T-helper 9 cell (primary cell): ENCODE data around the gene LIX1.
"Not testable (repeated sequence)": the region's sequence is repeated elsewhere in the genome, so short reads cannot be mapped to it uniquely, and the experiment has no call there.

ENCODE experiments used
- DNase-seq: peaks from one replicate; pipeline ENCODE4 v3.0.0-alpha.2; 2020

Gene LIX1

DNA sequence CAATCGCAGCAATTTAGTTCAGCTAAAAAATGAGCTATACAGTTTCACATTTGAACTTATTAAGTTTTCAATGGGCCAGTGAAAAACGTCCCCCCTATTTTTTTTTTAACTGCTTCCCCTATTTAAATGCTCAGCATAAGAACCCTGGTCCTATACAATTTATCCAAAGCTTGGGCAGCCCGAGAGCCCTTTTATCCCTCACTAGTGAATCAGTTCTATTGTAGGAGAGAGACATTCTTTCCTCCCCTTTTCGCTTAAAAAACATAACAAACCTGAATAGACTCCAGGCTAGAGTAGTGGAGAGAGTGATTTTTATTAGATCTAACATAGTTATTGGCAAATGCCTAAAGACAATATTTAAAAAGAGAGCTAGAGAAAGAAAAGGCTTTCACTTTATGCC, 1.4 kb downstream of the LIX1 start:
- no peak for DNase-seq

DNA sequence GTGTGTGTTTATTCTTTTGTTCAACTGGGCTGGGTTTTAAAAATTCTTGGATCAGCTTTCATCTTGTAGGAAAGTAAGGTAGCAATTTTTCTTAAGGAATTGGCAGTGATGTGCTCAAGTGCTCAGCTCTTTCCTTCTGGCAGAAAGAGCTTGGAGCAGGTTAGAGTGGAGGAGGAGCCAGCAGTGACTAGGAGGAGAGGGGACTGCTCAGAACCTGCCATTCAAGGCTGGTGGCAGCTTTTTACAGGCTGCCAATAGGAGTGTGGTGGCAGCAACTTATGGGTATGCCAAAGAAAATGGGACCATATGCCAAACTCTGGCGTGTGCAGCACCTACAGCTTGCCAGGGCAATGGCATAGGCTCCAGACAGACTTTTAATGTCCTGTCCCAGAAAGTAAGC, 2.2 kb downstream of the LIX1 start:
- not testable (repeated sequence) for DNase-seq

DNA sequence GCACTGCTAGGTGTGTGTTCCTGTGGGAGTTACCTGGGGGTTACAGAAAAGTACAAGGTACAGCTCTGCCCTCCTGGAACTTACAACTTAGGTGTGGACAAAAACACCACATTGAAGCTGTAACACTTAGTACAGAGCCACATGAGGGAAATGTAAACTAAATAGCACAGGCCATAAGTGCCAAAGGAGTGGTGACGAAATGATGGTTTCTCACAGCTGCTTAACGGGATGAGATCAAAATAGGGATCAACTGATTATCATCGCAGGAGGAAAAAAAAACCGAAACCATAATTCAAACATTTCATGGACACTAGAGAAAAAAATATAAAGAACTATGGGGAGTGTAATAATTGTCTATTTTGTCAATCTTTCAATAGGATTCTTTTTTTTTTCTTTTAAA, 5.9 kb downstream of the LIX1 start:
- DNase-seq, result no peak

DNA sequence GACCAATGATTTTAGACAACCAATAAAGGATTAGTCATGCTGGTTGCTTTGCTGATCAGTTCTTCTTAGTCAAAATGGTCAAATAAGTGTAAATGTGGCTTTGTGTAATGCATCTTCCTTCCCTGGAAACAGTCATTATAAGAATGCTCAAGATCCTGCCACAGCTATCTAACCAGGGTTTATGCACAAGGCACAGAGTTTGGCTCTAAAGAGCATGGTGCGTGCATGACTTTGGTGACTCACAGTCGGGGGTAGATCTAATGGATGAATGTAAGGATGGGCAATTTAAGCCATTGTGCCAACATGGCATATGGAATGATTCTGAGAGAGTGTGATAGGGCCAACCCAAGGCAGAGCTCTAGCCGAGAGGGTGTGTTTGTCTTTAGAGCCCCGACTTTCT, 6.5 kb downstream of the LIX1 start:
- DNase-seq, result no peak

DNA sequence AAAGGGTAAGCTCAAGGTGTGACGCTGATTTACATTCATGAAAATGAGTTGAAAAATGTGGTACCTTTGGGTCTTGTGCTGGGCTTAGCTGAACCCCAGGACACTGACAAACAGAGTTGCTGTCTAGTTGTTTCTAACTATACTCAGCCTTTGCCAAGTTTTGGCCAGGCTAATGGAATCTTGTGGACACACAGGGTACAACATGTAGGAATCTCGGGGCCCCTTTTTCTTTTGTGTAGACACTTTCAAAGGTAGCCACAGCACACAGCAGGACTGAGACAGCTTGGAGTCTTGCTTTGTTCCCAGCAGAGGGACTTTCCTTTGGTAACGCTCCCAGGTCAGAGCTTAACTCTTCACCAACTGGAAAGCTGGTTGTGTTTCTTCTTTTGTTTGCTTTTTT, 7.8 kb downstream of the LIX1 start:
- no peak for DNase-seq

DNA sequence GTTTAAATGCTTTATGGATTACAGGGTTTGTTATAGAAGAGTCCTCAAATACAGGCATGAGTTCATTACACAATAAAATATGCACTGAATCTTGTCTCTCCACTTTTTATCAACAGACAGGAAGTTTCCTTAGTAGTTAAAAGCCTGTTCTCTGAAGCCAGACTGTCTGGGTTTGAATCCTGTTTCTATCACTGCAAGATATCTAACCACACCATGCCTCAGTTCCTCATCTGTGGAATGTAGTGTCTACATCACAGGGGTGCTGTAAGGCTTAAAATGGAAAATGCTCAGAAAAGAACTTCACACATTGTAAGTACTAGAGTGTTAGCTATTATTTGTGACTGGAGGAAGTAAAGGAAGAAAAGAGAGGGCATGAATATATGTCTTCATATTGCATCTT, 9.3 kb downstream of the LIX1 start:
- no peak for DNase-seq

DNA sequence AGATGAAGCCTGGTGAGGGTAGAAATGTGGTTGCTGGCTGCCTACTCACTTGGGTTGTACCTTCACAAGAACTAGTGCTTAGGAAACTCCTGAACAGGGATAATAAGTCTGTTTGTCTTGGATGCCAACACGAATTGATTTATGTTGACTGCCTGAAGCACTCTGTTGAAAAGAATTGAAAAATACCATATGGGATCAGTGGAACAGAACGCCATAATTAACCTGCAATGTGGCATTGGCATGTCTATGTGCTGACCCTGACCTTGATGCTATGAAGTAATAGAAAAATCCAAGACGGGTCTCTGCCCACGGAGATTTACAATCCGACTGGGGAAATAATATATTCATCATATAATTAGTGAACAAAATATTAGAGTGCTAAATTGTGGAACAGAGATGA, 10.5 kb downstream of the LIX1 start:
- no peak for DNase-seq

DNA sequence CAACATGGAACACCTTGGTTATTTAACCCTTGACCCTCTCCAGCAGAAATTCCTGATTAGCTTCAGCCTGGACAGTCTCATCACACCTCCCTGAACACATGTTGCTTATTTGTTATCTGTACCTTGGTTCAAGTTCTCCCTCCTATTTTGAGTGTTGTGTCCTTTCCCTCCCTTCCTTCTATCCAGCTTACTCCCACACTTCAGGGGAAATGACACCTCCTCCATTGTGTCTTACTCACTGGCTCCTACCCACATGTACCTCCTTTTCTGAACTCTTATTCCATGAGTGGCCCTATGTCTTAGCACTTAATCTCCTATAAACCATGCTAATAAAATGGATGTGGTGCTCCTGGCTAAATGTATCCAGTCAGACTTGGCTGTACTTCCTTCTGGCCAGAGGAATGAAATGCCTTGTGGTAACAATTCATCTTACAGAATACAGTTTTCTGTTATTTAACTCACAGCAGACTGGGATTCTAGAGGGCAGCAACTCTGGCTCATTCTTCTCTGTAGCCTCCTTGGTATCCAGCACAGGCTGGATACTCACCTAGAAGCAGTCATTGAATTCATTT, 11.2 kb downstream of the LIX1 start:
- DNase-seq, result no peak

DNA sequence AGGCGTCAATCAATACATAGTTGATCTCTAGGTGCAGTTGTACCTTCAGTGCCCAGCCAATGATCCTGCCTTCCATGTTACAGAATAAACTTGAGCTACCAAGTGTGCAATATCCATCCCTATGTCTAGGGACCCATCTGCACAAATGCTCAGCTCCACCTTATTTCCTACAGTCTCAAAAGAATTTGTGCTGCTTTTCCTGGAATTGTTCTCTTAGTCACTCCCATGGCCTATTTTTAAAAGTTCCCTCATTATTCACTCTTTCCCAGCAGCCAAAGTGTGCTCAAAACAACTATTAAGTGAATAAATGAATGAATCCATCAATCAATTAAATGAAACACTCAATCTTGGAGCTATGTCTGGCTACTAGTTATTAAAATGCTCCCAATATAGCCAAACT, 14.7 kb downstream of the LIX1 start:
- DNase-seq, result no peak

DNA sequence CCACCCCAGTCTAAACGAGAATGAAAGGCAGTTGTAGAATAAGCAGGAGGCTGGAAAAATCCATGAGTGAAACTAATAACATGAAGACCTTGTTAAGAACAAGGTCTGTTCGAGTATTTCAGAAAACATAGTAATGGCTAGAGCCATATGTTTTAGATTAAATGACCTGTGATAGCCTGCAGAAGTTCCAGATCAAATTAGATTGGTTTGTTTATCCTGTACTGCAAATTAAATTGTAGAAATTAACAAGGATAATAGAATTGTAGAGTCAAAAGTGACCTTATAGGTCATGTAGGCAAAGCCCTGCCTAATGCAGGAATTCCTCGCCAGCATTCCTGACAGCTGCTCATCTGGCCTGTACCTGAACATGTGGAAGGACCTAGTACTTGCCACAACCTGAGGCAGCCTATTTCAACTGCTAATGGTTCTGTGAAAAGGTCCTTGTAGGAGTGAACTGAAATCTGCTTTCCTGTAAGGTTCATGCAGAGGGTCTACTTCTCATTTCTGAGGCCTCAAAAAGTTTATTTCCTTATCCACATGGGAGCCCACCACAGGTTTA, 17.2 kb downstream of the LIX1 start:
- DNase-seq, result no peak

DNA sequence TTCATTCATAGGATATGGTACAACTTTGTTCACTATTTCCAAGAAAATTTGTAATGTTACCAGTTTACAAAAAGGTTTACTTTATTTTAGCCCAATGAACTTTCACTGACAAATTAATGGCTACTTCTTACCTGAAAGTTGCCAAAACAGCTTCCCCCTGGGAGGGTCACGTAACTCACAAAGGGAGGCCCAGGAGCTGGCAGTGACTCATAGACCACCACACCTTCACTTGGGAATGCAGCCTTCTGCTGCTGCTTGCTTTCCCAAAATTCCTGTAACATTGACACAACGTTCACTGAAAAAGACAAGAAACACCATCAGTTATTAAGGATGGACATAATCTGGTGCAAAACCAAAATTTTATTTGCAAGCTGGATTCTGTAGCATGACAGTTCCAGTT, 18.1 kb downstream of the LIX1 start:
- DNase-seq, result no peak

DNA sequence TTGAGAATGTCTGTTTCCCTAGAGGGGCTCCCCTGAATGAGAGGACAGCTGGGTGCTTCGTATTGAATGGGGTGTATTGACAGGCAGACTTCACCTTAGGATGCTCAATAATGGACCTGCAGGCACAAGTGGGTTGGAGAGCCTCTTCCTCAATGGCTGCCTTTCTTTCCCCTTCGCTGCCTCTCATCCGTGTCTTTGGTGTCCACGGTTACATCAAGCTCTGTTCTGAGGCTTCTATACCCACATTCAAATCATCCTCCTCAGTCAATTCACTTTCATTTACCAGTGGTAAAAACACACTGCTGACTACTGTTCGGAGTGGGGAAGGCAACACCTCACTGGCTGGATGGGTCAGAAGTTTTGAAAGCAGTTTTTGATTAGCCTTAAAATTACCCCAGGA, 20.6 kb downstream of the LIX1 start:
- DNase-seq, result no peak

DNA sequence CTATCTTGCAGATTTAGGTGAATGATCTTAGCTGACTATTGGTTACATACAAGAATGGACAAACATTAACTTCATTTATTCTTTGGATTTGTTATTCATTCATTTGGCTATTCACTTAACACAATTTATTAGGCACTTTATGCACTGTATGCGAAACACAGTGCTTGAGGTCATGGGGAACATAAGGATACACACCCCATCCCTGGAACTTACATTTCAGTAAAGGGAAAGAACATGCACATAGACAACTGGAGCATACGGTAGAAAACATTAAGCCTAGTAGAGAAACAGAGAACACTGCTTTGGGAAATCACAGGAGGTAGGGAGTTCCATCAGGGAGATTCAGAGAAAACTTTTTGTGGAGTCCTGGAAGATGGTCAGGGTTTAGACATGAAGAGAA, 22.2 kb downstream of the LIX1 start:
- no peak for DNase-seq

DNA sequence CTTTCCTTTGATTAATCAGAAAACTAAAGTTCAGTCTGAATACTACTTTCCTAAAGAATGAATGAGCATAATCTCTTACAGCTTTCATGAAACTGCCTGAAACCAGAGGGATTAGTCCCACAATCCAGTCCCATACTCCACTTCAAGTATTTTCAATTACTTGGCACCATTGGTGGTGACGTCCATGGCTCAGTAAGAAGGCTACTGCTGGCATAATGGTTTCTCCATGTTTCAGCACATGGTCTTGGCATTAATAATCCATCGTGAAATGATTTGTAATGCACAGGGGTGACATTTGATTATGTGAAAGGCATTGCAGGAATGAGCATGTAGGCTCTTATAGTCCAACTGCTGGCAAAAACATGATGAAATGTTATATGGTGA, 23.4 kb downstream of the LIX1 start:
- DNase-seq, result no peak

DNA sequence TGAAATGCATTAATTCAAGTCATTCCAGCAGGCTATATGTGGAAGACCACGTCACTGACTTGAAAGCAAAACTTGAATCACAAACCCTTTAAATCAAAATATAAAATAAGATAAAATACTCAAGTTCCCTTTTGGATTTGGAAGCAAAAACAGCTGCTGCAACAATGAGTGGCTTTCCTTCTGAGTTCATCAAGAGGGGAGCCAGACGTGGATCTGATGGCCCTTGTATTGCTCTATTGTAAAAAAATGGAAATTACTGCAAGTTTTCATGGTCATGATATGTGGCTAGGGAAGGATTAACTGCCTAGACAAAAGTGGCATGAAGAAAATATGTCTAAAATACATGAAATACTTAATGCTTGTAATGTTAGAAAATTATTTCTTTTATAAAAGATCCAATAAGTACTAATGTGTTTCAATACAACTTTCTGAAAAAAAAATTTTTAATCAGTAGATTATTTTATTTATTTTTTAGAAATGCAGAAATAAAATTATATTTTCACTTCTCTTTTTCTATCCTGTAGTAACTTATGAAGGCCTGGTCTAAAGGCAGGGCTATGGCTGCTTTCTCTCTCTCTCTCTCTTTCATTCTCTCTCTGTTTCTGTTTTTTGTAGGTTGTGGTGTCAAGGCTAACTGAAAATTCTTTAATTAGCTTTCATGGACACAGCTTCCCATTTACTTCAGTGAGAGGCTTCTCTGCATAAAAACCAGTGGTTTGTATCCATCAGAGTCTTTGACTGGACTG, 24.0 kb downstream of the LIX1 start:
- no peak for DNase-seq

DNA sequence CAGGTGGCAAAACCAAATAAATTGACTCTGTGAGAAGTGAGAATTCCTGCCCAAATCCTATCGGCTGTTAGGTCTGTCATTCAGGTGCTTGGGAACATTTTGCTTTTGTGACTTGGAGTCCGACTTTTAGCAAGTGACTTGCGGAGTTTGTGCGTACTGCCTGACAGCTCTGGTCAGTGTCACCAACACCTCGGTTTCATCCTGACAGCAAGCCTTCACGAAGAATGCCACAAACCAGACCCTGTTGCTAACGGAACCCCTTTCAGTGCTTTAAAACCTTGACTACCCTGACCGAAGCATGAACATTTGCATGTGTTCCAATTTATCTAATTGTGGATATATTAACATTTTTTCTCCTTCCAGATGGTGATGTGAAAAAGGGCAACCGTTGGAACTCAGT, 26.5 kb downstream of the LIX1 start:
- DNase-seq, result no peak

DNA sequence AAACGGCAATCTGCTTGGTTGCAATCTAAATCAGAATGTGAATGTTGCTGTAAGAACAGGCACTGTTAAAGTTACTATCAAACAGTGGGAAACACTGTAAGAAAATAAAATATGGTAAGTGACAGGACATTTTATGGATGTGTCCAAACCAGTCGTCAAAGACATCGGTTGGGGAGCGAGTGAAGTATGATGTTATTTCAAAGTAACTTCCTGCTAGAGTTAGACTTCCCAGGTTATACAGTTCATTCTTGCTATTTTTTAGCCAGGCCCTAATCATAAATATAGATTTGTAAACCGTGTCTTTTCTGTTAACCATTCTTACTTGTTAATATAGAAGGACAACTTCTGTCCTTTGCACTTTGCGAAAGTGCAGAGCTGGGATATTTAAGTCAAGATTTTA, 30.2 kb downstream of the LIX1 start:
- no peak for DNase-seq

DNA sequence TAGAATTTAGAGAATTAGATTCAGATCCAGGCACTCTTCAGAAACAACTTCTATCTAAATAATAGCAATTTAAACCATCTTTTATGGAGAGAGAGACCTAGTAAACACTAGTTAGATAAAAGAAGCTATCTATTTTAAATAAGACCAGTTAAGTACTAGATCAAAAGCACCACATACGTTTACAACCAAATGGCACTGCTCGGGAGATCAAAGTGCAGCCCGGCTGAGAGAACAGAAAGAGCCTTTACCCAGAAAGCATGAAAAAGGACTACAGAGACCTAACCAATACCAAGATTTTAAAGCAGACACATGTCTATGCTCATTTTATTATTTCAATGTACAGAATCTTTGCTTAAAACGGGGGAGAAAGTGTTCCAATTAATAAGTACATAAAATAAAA, 30.8 kb downstream of the LIX1 start:
- no peak for DNase-seq

DNA sequence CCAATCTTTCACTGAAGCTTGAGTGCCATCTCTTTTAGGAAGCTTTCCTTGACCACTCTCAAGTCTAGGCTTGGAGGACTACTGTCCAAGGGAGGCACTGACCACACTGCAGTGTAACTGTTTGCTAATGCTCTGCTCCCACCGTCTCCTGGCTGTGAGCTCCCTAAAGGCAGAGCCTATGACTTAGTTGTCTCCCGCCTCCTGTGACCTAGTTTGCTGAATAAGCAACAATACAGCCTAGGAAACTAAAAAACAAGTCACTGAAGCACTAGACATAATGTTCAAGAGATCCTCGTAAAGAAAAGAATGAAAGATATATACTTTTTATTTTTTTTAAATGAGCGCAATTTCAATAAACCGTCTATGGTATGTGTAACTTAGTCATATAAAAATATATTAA, 31.4 kb downstream of the LIX1 start:
- DNase-seq, result no peak

DNA sequence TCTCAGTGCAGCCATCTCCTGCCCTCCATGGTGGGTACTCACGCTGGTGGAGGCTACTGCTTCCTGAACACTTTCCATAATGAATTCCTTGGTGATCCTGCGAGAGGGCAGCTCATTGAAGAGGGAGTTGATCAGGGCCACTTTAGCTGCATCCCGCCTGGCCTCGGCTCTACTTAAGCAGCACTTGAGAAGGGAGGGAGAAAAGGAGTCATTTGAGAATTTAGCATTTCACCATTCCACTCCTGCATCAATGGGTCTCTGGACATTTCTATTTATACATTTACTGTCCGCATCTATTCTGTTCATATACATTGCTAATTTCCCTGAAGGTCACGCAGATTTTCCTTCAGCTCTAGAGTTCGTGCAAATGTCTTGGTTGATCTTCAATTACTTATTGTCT, 35.1 kb downstream of the LIX1 start:
- DNase-seq, result no peak

DNA sequence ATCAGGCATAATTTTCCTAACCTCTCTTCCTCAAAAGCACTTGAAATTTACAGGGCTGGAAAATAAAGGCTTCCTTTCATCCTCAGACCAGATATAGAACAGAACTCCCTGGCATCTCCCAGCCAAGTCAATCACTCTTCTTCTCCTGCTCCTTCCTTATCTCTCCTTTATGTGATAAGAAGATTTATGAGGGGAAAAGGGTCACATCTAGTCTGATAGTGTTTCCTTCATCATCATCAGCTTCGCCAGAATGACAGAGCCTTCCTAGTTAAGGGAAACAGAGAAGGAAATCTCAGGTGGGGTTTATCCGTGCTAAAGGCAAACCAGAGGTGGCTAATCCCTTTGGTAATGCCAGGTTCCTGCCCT, 36.2 kb downstream of the LIX1 start:
- DNase-seq, result no peak

DNA sequence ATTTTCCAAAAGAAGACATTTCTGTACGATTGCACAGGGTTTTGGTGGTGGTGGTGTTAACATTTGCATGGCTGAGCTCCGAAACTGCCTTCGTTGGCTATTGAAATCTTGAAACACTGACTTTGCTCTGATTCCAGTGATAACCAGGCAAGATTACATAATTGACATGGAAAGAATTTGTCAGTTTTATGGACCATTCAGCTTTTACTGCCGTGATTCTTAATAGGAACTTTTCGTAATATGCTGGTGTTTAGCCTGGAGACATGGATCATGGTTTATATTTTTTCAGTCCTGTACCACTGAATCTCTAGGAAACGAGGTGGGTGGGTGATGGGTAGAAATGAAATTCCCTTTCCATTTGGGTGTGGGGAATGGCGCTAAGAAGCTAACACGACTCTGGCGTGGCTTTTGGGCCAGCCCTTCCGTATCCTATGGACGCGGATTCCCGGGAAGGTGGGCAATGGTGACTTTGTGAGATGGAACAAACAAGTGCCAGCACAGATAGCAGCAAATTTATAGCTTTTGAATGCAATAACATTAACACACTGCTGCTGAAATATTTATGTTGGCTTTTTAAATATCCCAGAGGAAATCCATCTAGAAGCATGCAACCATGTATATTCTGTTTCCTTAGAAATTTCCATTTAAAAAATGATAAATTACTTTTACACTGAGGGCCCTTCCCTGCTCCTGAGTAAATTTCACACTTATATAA, 36.8 kb downstream of the LIX1 start:
- DNase-seq, result no peak

DNA sequence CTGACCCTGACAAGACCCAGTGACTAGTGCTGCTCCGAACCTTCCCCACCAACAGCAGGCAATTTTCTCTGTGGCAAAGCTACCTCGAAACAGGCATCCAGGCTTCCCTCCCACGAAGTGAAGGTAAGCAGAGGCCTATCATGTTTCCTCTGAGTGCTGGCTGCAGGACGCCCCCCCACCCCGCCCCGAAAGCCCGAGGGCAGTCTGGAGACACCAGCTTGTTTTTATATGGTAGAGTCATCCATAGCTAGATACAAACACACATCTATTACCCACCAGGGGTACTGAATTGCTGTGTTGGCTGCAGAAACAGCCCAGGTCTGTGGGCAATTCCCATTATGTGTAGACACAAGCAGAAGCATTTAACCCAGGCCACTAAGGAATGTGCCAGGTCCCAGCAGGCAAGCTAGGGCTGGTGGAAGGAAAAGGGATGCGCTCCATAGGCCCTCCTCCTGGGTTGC, 40.4 kb downstream of the LIX1 start:
- no peak for DNase-seq
